Measurements from ENCODE around the gene MIPOL1. TPM values are rescaled to one million over a fixed set of nuclear protein-coding genes. Genes with fewer than 3 reads are reported as not detected.

Gene MIPOL1
- total RNA-seq, 1 donor from 2014 or later, result 12.1 TPM

- Mint-ChIP-seq H3K9me3 (ENCODE audit: unreplicated experiment) (no peaks in the 10 kb centered on the region), H3K27ac (ENCODE audit: unreplicated experiment) (no peak overlapping the region), H3K36me3 (ENCODE audit: low read depth, unreplicated experiment) (no peaks in the 10 kb centered on the region), H3K4me3 (ENCODE audit: unreplicated experiment) (no peak overlapping the region), H3K4me1 (ENCODE audit: unreplicated experiment) (no peaks in the 10 kb centered on the region), H3K27me3 (ENCODE audit: unreplicated experiment) (peaks cover 1% of the 10 kb centered on the region)
- no peak for DNase-seq (ENCODE audit: low spot score)
- TF ChIP-seq CTCF (IDR thresholded peaks at IDR 0.05; ENCODE audit: unreplicated experiment), result no peak
These were observed 268.4 kb downstream of the MIPOL1 start for GRCh38 chr14:37466003-37466622.

GRCh38 chr14:37466623-37467088, 268.9 kb downstream of the MIPOL1 start:
- no peaks in the 10 kb centered on the region for H3K9me3 Mint-ChIP-seq (ENCODE audit: unreplicated experiment)
- no peak for TF ChIP-seq CTCF (IDR thresholded peaks at IDR 0.05; ENCODE audit: unreplicated experiment)
- DNase-seq (ENCODE audit: low spot score), result no peak
- H3K27ac Mint-ChIP-seq (ENCODE audit: unreplicated experiment), result no peak overlapping the region
- no peak overlapping the region for H3K4me3 Mint-ChIP-seq (ENCODE audit: unreplicated experiment)
- H3K27me3 Mint-ChIP-seq (ENCODE audit: unreplicated experiment), result peaks cover 1% of the 10 kb centered on the region
- no peaks in the 10 kb centered on the region for H3K4me1 Mint-ChIP-seq (ENCODE audit: unreplicated experiment)
- H3K36me3 Mint-ChIP-seq (ENCODE audit: low read depth, unreplicated experiment), result no peaks in the 10 kb centered on the region

GRCh38 chr14:37469650-37470049, 271.9 kb downstream of the MIPOL1 start:
- Mint-ChIP-seq H3K4me1 (ENCODE audit: unreplicated experiment) (no peaks in the 10 kb centered on the region), H3K27me3 (ENCODE audit: unreplicated experiment) (peaks cover 1% of the 10 kb centered on the region), H3K27ac (ENCODE audit: unreplicated experiment) (no peak overlapping the region), H3K36me3 (ENCODE audit: low read depth, unreplicated experiment) (no peaks in the 10 kb centered on the region), H3K4me3 (ENCODE audit: unreplicated experiment) (no peak overlapping the region), H3K9me3 (ENCODE audit: unreplicated experiment) (no peaks in the 10 kb centered on the region)
- DNase-seq (ENCODE audit: low spot score), result no peak
- no peak for TF ChIP-seq CTCF (IDR thresholded peaks at IDR 0.05; ENCODE audit: unreplicated experiment)

- Mint-ChIP-seq H3K27me3 (ENCODE audit: unreplicated experiment) (peaks cover 1% of the 10 kb centered on the region), H3K4me1 (ENCODE audit: unreplicated experiment) (no peaks in the 10 kb centered on the region), H3K36me3 (ENCODE audit: low read depth, unreplicated experiment) (no peaks in the 10 kb centered on the region), H3K9me3 (ENCODE audit: unreplicated experiment) (no peaks in the 10 kb centered on the region), H3K4me3 (ENCODE audit: unreplicated experiment) (no peak overlapping the region), H3K27ac (ENCODE audit: unreplicated experiment) (no peak overlapping the region)
- TF ChIP-seq CTCF (IDR thresholded peaks at IDR 0.05; ENCODE audit: unreplicated experiment), result no peak
- no peak for DNase-seq (ENCODE audit: low spot score)
These were observed 272.5 kb downstream of the MIPOL1 start for GRCh38 chr14:37470251-37470650.

- H3K9me3 Mint-ChIP-seq (ENCODE audit: unreplicated experiment), result no peaks in the 10 kb centered on the region
- no peaks in the 10 kb centered on the region for H3K36me3 Mint-ChIP-seq (ENCODE audit: low read depth, unreplicated experiment)
- no peak for DNase-seq (ENCODE audit: low spot score)
- H3K27ac Mint-ChIP-seq (ENCODE audit: unreplicated experiment), result no peak overlapping the region
- H3K4me3 Mint-ChIP-seq (ENCODE audit: unreplicated experiment), result no peak overlapping the region
- no peaks in the 10 kb centered on the region for H3K4me1 Mint-ChIP-seq (ENCODE audit: unreplicated experiment)
- no peak for TF ChIP-seq CTCF (IDR thresholded peaks at IDR 0.05; ENCODE audit: unreplicated experiment)
- peaks cover 1% of the 10 kb centered on the region for H3K27me3 Mint-ChIP-seq (ENCODE audit: unreplicated experiment)
These were observed 275.2 kb downstream of the MIPOL1 start for GRCh38 chr14:37472906-37473305.
